ENCODE results near the gene B4GALT6.

DNA sequence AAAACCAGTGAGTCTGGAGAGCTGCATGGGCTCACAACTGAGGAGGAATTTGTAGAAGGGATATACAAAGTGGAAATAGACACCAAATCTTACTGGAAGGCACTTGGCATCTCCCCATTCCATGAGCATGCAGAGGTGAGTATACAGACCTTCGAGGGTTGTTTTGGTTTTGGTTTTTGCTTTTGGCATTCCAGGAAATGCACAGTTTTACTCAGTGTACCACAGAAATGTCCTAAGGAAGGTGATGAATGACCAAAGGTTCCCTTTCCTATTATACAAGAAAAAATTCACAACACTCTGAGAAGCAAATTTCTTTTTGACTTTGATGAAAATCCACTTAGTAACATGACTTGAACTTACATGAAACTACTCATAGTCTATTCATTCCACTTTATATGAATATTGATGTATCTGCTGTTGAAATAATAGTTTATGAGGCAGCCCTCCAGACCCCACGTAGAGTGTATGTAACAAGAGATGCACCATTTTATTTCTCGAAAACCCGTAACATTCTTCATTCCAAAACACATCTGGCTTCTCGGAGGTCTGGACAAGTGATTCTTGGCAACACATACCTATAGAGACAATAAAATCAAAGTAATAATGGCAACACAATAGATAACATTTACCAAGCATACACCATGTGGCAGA is 89.1 kb downstream of the B4GALT6 start:
- TF ChIP-seq, protein P1, sequence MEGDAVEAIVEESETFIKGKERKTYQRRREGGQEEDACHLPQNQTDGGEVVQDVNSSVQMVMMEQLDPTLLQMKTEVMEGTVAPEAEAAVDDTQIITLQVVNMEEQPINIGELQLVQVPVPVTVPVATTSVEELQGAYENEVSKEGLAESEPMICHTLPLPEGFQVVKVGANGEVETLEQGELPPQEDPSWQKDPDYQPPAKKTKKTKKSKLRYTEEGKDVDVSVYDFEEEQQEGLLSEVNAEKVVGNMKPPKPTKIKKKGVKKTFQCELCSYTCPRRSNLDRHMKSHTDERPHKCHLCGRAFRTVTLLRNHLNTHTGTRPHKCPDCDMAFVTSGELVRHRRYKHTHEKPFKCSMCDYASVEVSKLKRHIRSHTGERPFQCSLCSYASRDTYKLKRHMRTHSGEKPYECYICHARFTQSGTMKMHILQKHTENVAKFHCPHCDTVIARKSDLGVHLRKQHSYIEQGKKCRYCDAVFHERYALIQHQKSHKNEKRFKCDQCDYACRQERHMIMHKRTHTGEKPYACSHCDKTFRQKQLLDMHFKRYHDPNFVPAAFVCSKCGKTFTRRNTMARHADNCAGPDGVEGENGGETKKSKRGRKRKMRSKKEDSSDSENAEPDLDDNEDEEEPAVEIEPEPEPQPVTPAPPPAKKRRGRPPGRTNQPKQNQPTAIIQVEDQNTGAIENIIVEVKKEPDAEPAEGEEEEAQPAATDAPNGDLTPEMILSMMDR (IDR thresholded peaks at IDR 0.05): no peak
- TF ChIP-seq POLR2AphosphoS5 (IDR thresholded peaks at IDR 0.05): no peak

All from upper lobe of left lung (tissue), 4 donors.